LNCAP (cell line): ENCODE results near the gene NPVF.

Experiments used
- TF ChIP-seq, protein P1 (sequence below): fragments of 450-650 bp; IDR thresholded peaks from 2 replicates; pipeline ENCODE4 v1.5.1; 2017; ENCODE audit warnings: mild to moderate bottlenecking

NPVF gene

DNA sequence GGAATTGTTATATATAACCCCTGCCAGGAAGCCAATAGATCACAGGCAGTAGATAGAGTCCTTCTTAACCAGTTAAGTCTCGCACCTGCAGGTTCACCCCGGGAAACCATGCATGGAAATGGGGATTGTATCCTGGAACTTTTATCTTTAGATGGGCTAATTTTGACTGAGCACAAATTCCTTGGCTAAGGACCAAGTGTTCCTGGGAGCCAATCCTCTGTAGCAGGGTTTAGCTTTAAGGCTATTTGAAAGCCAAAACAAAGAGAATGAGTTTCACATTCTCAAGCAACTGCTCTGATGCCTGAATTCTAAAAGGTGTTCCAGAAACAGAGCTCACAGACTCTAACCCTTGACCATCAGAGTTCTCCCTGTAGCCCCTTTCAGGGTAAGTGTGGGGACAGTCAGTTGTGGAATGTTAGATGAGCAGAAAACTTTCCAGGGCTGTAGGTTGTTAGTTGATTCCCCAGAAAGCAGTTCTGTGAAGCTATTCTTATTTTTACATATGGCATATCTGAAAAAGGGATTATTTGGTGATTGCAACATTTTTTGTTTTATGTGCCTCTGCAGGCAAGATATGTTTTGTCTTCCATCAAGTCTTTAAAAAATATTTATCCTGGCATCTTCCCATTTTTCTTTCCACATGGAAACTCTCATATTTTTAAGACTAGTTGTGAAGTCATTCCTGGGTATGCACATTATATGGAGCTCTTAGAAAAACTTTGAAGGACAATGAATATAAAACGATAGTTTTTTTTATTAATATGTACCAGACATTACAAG lies 16.2 kb upstream of the NPVF start:
- TF ChIP-seq, protein P1, sequence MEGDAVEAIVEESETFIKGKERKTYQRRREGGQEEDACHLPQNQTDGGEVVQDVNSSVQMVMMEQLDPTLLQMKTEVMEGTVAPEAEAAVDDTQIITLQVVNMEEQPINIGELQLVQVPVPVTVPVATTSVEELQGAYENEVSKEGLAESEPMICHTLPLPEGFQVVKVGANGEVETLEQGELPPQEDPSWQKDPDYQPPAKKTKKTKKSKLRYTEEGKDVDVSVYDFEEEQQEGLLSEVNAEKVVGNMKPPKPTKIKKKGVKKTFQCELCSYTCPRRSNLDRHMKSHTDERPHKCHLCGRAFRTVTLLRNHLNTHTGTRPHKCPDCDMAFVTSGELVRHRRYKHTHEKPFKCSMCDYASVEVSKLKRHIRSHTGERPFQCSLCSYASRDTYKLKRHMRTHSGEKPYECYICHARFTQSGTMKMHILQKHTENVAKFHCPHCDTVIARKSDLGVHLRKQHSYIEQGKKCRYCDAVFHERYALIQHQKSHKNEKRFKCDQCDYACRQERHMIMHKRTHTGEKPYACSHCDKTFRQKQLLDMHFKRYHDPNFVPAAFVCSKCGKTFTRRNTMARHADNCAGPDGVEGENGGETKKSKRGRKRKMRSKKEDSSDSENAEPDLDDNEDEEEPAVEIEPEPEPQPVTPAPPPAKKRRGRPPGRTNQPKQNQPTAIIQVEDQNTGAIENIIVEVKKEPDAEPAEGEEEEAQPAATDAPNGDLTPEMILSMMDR = no peak

DNA sequence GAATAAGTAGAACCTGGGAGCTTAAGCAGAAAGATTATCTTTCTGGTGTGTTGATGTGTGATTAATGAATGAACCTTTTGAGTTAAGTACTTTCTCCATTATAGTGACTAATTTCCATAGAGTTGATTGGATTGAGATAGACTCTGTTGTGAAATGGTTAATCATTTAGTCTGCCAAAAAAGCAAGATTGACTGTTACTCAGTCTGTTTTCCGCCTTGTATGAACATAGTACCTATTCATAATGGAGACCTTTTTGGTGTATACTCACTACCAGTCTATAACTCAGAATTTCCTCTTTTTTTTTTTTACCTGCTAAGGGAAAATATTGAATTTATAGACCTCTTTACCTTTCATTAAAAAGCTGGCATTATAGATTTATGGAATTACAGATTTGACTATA lies 14.4 kb upstream of the NPVF start:
- TF ChIP-seq, protein P1 = no peak

DNA sequence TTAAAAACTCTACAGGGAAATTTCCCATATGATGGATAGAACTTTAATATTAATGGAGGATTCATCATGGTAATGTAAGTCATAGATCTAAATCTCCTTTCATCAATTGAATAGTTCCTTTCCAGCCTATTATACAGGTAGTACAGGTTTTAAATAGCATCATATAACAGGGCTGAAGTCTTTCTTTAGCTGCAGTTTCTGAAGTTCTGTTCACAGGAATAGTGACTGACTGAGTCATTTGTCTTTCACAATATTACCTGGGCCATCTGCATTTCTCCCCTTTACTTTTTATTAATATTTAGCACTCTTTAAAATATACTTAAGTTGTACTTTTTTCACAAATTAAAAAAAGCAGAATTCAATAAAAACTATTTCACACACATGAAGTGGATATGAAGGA lies 12.6 kb upstream of the NPVF start:
- TF ChIP-seq, protein P1 = no peak

DNA sequence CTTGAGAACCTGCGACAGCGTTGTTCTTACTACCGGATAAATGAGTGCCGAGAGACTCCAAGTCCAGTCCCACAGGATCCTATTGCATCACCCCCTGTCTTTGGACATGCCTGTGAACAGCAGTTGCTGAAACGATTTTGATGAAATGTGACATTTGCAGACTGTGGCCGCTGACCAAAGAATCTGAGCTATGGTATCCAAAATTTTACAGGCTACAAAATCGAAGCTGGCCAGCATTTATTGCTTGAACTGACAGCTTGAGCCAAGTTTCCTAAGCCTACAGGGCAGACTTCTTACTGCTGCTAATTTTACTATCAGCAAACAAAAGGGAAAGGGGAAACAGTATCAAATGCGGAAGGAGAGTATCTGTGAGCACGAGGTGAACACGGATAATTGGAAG lies 12.1 kb upstream of the NPVF start:
- TF ChIP-seq, protein P1 = no peak

DNA sequence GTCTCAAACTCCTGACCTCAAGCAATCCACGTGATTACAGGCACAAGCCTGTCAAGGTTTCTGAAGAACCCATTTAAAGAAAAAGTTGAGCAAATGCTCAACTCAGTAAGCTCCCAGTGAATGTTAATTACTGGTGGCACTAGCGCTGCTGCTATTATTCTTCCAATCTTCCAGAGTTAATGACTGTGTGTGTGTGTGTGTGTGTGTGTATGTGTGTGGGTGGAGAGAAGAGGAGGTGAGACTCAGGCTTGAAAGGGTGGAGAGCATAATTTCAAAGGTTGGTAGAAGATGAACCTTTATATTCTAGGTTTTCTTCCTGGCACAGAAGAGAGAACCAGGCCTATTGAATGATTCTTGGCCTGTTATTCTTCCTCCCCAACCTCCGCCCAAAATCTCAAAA lies 11.6 kb upstream of the NPVF start:
- TF ChIP-seq, protein P1 = no peak

DNA sequence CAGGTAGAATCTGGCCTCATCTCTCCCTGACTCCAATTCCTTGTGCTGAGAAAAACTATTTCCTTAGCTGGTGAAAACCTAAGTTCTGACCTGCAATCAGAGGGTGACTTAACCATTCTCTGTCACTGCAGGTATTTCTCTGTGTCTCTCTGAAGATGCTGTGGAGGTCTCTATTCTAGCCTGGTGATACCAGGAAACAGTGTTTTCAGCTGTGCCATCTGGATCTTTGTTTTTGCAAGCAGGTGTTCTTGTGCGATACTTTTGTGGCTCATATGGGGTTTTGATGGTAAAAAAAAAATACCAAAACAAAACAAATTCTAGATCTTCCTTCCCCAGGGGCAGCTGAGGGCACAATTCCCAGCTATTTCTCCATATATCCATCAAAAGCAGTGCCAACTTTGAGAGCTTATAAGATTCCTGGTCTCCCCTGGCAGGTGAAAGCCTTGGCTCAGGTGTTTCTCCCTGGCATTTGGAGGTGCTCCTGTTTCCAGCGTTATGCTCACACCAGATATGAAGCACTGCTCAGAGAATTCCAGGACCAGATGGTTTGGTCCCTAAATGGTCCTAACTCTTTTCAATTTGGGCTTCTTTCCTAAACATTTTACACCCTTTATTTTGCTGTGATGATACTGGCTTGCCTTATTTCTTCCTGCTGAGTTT lies 9.9 kb upstream of the NPVF start:
- TF ChIP-seq, protein P1 = no peak

DNA sequence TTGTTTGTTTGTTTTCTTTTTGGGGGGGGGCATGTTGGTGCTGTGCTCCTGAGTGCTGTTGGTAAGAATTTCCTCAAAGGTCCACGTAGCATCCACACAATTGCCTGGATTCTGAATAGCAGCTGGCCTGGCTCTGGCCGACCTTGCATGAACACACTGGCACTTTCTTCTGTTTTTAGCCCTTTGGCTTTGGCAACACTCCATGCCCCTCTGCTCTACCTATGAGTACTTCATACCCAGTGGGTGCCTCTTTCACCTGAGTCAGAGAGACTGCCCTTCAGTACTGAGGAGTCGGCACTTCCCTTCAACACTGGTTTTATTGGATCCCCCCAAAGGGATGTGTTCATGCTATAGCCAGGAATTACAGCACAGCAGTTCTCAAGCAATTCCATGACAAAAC lies 7.2 kb upstream of the NPVF start:
- TF ChIP-seq, protein P1 = no peak
